HEK293 (cell line): ENCODE results near the gene TMEM222.

ENCODE experiments used
- MZF1 ChIP-seq: fragments of 450-650 bp; formaldehyde crosslinking; IDR thresholded peaks from 2 replicates; pipeline ENCODE4 v1.5.1; 2017; ENCODE audit warnings: missing biosample characterization, missing genetic modification characterization, borderline replicate concordance
- PBX3 ChIP-seq: sonication (generic); formaldehyde crosslinking; IDR thresholded peaks from 2 replicates; pipeline ENCODE4 v1.8.1; 2022; ENCODE audit warnings: mild to moderate bottlenecking, moderate library complexity, missing genetic modification reagents
- PRDM1 ChIP-seq: fragments of 450-650 bp; formaldehyde crosslinking; IDR thresholded peaks from 2 replicates; pipeline ENCODE4; 2016; ENCODE audit warnings: missing biosample characterization, missing genetic modification characterization
- SCRT2 ChIP-seq: fragments of 450-650 bp; formaldehyde crosslinking; IDR thresholded peaks from 2 replicates; pipeline ENCODE4 v1.5.1; 2016; ENCODE audit warnings: missing biosample characterization, missing genetic modification characterization
- TCF7L2 ChIP-seq: IDR thresholded peaks from 2 replicates; pipeline ENCODE4 v1.6.1; 2011; ENCODE audit warnings: low read depth, mild to moderate bottlenecking, inconsistent platforms, low read length, moderate library complexity, borderline replicate concordance
- ZNF112 ChIP-seq: fragments of 450-650 bp; formaldehyde crosslinking; IDR thresholded peaks from 2 replicates; pipeline ENCODE4 v1.5.0; 2017; ENCODE audit warnings: missing biosample characterization, missing genetic modification characterization
- ZNF138 ChIP-seq: fragments of 450-650 bp; formaldehyde crosslinking; IDR thresholded peaks from 2 replicates; pipeline ENCODE4 v1.5.1; 2016; ENCODE audit warnings: missing biosample characterization, missing genetic modification characterization, borderline replicate concordance
- ZNF391 ChIP-seq: fragments of 450-650 bp; formaldehyde crosslinking; IDR thresholded peaks from 2 replicates; pipeline ENCODE4 v1.5.1; 2016; ENCODE audit warnings: low read depth, missing biosample characterization, missing genetic modification characterization, borderline replicate concordance
- ZNF510 ChIP-seq: fragments of 450-650 bp; formaldehyde crosslinking; IDR thresholded peaks from 2 replicates; pipeline ENCODE4 v1.5.1; 2018; ENCODE audit warnings: mild to moderate bottlenecking, missing genetic modification characterization, missing biosample characterization; ENCODE audit not compliant: insufficient replicate concordance
- ZNF514 ChIP-seq: fragments of 450-650 bp; formaldehyde crosslinking; IDR thresholded peaks from 2 replicates; pipeline ENCODE4 v1.5.1; 2016; ENCODE audit warnings: missing biosample characterization, missing genetic modification characterization
- ZSCAN16 ChIP-seq: fragments of 450-650 bp; formaldehyde crosslinking; IDR thresholded peaks from 2 replicates; pipeline ENCODE4 v1.5.1; 2016; ENCODE audit warnings: missing biosample characterization, missing genetic modification characterization
- TF ChIP-seq, protein P1 (sequence below): fragments of 450-650 bp; formaldehyde crosslinking; IDR thresholded peaks from 2 replicates; pipeline ENCODE4 v1.5.1; 2017; ENCODE audit warnings: missing biosample characterization, missing genetic modification characterization
- TF ChIP-seq, protein P2 (sequence below): fragments of 450-650 bp; formaldehyde crosslinking; IDR thresholded peaks from 2 replicates; pipeline ENCODE4 v1.5.1; 2016; ENCODE audit warnings: missing biosample characterization, missing genetic modification characterization
- TF ChIP-seq, protein P3 (sequence below): fragments of 450-650 bp; formaldehyde crosslinking; IDR thresholded peaks from 2 replicates; pipeline ENCODE4 v1.5.1; 2016; ENCODE audit warnings: missing biosample characterization, missing genetic modification characterization

GRCh38 chr1:27356277-27356618 is 34.3 kb downstream of the TMEM222 start:
- TF ChIP-seq ZNF514 (tag by site-specific recombination) = no peak
- TF ChIP-seq, protein P1, sequence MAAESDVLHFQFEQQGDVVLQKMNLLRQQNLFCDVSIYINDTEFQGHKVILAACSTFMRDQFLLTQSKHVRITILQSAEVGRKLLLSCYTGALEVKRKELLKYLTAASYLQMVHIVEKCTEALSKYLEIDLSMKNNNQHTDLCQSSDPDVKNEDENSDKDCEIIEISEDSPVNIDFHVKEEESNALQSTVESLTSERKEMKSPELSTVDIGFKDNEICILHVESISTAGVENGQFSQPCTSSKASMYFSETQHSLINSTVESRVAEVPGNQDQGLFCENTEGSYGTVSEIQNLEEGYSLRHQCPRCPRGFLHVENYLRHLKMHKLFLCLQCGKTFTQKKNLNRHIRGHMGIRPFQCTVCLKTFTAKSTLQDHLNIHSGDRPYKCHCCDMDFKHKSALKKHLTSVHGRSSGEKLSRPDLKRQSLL (tag by site-specific recombination) = no peak
- no peak for TF ChIP-seq ZNF112 (tag by site-specific recombination)
- TF ChIP-seq, protein P2, sequence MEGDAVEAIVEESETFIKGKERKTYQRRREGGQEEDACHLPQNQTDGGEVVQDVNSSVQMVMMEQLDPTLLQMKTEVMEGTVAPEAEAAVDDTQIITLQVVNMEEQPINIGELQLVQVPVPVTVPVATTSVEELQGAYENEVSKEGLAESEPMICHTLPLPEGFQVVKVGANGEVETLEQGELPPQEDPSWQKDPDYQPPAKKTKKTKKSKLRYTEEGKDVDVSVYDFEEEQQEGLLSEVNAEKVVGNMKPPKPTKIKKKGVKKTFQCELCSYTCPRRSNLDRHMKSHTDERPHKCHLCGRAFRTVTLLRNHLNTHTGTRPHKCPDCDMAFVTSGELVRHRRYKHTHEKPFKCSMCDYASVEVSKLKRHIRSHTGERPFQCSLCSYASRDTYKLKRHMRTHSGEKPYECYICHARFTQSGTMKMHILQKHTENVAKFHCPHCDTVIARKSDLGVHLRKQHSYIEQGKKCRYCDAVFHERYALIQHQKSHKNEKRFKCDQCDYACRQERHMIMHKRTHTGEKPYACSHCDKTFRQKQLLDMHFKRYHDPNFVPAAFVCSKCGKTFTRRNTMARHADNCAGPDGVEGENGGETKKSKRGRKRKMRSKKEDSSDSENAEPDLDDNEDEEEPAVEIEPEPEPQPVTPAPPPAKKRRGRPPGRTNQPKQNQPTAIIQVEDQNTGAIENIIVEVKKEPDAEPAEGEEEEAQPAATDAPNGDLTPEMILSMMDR (tag by site-specific recombination) = no peak
- TF ChIP-seq SCRT2 (tag by site-specific recombination) = no peak
- TF ChIP-seq, protein P3, sequence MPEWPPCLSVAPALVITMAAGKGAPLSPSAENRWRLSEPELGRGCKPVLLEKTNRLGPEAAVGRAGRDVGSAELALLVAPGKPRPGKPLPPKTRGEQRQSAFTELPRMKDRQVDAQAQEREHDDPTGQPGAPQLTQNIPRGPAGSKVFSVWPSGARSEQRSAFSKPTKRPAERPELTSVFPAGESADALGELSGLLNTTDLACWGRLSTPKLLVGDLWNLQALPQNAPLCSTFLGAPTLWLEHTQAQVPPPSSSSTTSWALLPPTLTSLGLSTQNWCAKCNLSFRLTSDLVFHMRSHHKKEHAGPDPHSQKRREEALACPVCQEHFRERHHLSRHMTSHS = no peak
- TF ChIP-seq PBX3 (CRISPR knock-in tag) = no peak
- TF ChIP-seq MZF1 (tag by site-specific recombination) = no peak
- TF ChIP-seq ZNF510 (tag by site-specific recombination) = no peak
- TF ChIP-seq ZNF391 (tag by site-specific recombination) = no peak
- TF ChIP-seq PRDM1 (tag by site-specific recombination) = no peak
- TF ChIP-seq ZSCAN16 (tag by site-specific recombination) = no peak
- TF ChIP-seq ZNF138 (tag by site-specific recombination) = no peak
- TF ChIP-seq TCF7L2 = no peak
